Endothelial cell (in vitro differentiated cells): ENCODE measurements around the gene OTULINL. TPM values are rescaled to one million over a fixed set of nuclear protein-coding genes. Genes with fewer than 3 reads are reported as not detected.

Experiments used
- DNase-seq: peaks from one replicate; pipeline ENCODE4 v3.0.0; 2021; ENCODE audit warnings: low spot score
- H3K27ac Mint-ChIP-seq: one replicate; pipeline ENCODE4 v1.8.0; 2021; ENCODE audit warnings: mixed read lengths, inconsistent platforms; ENCODE audit not compliant: unreplicated experiment
- H3K27me3 Mint-ChIP-seq: one replicate; pipeline ENCODE4 v1.8.0; 2021; ENCODE audit warnings: mild to moderate bottlenecking, moderate library complexity, mixed read lengths, inconsistent platforms; ENCODE audit not compliant: unreplicated experiment
- H3K36me3 Mint-ChIP-seq: one replicate; pipeline ENCODE4 v1.8.0; 2021; ENCODE audit warnings: mild to moderate bottlenecking, low read depth, mixed read lengths, inconsistent platforms; ENCODE audit not compliant: unreplicated experiment
- H3K4me1 Mint-ChIP-seq: one replicate; pipeline ENCODE4 v1.8.0; 2021; ENCODE audit warnings: mild to moderate bottlenecking, mixed read lengths, inconsistent platforms; ENCODE audit not compliant: unreplicated experiment
- H3K4me3 Mint-ChIP-seq: one replicate; pipeline ENCODE4 v1.8.0; 2021; ENCODE audit warnings: mild to moderate bottlenecking, mixed read lengths, inconsistent platforms; ENCODE audit not compliant: unreplicated experiment
- H3K9me3 Mint-ChIP-seq: one replicate; pipeline ENCODE4 v1.8.0; 2021; ENCODE audit warnings: mixed read lengths, inconsistent platforms; ENCODE audit not compliant: unreplicated experiment
- CTCF ChIP-seq: fragments of 200-600 bp; sonication (generic); IDR thresholded peaks from one replicate; pipeline ENCODE4 v1.5.0; 2021; ENCODE audit warnings: antibody characterized with exemption; ENCODE audit not compliant: unreplicated experiment
- total RNA-seq: library from RNA; stranded (reverse); fragmentation: NEBNext Ultra II Directional; extraction: Animal tissue kit (Norgen Biotek cat#: 25700); gene quantifications from one replicate; pipeline ENCODE4 v1.2.1, GENCODE V29; 2021; ENCODE audit not compliant: unreplicated experiment

OTULINL gene
- total RNA-seq, 1 donor from 2014 or later: 5.8 TPM

- Mint-ChIP-seq H3K4me1 (no peaks in the 10 kb centered on the region), H3K9me3 (no peaks in the 10 kb centered on the region), H3K4me3 (no peak overlapping the region), H3K27ac (no peak overlapping the region), H3K36me3 (no peaks in the 10 kb centered on the region), H3K27me3 (no peaks in the 10 kb centered on the region)
- no peak for DNase-seq
- TF ChIP-seq CTCF: no peak
These were observed 35.8 kb downstream of the OTULINL start for GRCh38 chr5:14617441-14617840.

- Mint-ChIP-seq H3K4me3 (no peak overlapping the region), H3K9me3 (no peaks in the 10 kb centered on the region), H3K36me3 (no peaks in the 10 kb centered on the region), H3K27me3 (no peaks in the 10 kb centered on the region), H3K4me1 (no peaks in the 10 kb centered on the region), H3K27ac (no peak overlapping the region)
- no peak for TF ChIP-seq CTCF
- no peak for DNase-seq
These were observed 45.7 kb downstream of the OTULINL start for GRCh38 chr5:14627270-14627669.

GRCh38 chr5:14628346-14628745, 46.8 kb downstream of the OTULINL start:
- H3K4me1 Mint-ChIP-seq: no peaks in the 10 kb centered on the region
- peak; percentile 67 for DNase-seq
- no peak overlapping the region for H3K4me3 Mint-ChIP-seq
- TF ChIP-seq CTCF: no peak
- no peaks in the 10 kb centered on the region for H3K9me3 Mint-ChIP-seq
- H3K27me3 Mint-ChIP-seq: no peaks in the 10 kb centered on the region
- no peaks in the 10 kb centered on the region for H3K36me3 Mint-ChIP-seq
- H3K27ac Mint-ChIP-seq: no peak overlapping the region

GRCh38 chr5:14630671-14631070, 49.1 kb downstream of the OTULINL start:
- DNase-seq: no peak
- no peak overlapping the region for H3K4me3 Mint-ChIP-seq
- TF ChIP-seq CTCF: no peak

GRCh38 chr5:14635656-14636055, 54.1 kb downstream of the OTULINL start:
- TF ChIP-seq CTCF: no peak
- no peak for DNase-seq
- Mint-ChIP-seq H3K27me3 (peaks cover 2% of the 10 kb centered on the region), H3K4me3 (no peak overlapping the region), H3K9me3 (no peaks in the 10 kb centered on the region), H3K36me3 (peaks cover 6% of the 10 kb centered on the region), H3K27ac (no peak overlapping the region), H3K4me1 (peaks cover 2% of the 10 kb centered on the region)

More at GRCh38 chr5:14630671-14631070, 49.1 kb downstream of the OTULINL start:
- peaks cover 2% of the 10 kb centered on the region for H3K27me3 Mint-ChIP-seq
- H3K36me3 Mint-ChIP-seq: peaks cover 6% of the 10 kb centered on the region
- peaks cover 2% of the 10 kb centered on the region for H3K4me1 Mint-ChIP-seq
- H3K9me3 Mint-ChIP-seq: no peaks in the 10 kb centered on the region
- H3K27ac Mint-ChIP-seq: no peak overlapping the region
